GM12875 (cell line): ENCODE measurements around the gene CRB3.
A peak's percentile ranks its signal among the peaks of the same experiment; 100 is the strongest.

Experiments
- H3K4me3 ChIP-seq: one replicate; pipeline ENCODE4 v1.5.1; 2011; ENCODE audit warnings: low read depth, low read length, control low read depth
- TF ChIP-seq, protein P1 (sequence below): IDR thresholded peaks from 2 replicates; pipeline ENCODE4 v1.5.1; 2011; ENCODE audit warnings: low read depth, mild to moderate bottlenecking, control low read depth, inconsistent platforms, low read length, moderate library complexity, borderline replicate concordance; ENCODE audit not compliant: insufficient read depth

CRB3 gene

DNA sequence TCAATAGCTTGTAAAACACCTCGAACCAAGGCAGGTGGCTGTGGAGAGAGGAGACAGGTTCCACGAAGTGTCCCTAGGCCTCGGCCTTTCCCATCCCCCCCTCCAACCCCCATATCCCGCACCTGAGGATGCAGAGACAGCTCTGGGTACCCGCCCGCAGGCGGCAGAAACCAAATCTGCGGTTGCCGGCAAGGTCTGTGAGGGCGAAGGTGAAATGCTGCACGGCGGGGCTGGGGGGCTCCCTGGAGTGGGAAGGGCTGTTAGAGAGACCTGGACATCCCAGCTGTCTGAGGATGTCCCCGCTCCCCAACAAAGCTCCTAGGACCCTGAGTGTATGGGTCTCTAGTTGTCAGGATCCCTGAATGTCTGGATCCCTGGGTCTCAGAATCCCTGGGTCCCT lies 14.7 kb downstream of the CRB3 start:
- H3K4me3 ChIP-seq = no peak overlapping the region
- TF ChIP-seq, protein P1, sequence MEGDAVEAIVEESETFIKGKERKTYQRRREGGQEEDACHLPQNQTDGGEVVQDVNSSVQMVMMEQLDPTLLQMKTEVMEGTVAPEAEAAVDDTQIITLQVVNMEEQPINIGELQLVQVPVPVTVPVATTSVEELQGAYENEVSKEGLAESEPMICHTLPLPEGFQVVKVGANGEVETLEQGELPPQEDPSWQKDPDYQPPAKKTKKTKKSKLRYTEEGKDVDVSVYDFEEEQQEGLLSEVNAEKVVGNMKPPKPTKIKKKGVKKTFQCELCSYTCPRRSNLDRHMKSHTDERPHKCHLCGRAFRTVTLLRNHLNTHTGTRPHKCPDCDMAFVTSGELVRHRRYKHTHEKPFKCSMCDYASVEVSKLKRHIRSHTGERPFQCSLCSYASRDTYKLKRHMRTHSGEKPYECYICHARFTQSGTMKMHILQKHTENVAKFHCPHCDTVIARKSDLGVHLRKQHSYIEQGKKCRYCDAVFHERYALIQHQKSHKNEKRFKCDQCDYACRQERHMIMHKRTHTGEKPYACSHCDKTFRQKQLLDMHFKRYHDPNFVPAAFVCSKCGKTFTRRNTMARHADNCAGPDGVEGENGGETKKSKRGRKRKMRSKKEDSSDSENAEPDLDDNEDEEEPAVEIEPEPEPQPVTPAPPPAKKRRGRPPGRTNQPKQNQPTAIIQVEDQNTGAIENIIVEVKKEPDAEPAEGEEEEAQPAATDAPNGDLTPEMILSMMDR = no peak

DNA sequence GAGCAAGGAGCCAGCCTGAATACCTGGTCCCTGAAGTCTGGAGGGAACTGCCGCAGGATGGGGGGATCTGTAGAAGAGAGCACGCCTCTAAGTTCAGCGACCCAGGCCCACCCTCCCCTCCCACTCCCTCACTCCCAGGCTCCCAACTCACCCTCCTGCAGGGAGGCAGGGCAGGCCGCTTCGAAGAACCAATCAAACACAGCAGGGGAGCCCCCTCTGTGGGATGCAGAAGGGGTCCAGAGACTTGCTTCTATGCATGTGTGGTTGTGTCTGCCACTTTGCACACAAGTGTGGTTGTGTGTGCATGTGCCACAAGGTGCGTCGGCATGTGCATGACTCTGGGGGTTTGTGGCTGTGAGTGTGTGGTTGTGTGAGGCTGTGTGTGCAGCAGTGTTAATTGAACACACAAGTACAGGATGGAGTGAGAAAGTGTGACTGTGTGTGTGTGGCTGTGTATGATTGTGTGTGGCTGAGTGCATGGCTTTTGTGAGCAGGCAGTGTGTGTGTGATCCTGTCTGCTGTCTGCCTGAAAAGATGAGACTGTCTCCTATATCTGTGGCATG lies 15.8 kb downstream of the CRB3 start:
- TF ChIP-seq, protein P1 = no peak
- H3K4me3 ChIP-seq = no peak overlapping the region

DNA sequence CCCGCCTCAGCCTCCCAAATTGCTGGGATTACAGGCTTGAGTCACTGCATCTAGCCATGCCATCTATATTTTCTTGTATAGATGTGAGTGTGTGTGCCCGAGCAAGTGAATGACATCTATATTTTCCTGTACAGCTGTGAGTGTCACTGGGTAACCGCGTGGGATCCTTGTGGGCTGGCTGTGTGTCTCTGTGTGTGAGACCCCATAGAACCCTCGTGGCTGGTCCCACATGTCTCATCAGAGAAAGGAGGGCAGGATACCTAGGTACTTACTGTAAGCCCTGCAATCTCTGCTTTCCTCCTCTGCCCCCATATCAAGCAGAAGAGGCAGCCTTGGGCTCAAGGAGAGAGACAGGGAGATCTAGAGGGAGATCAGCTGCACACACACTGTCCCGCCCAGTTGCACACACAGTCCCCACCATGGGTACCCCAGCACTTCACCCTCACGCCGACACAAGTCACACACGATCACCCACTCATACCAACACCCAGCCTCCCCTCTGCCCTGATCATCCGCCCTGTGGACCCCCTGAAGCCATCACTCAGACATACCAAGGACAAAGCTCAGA lies 16.9 kb downstream of the CRB3 start:
- peak overlapping the region; percentile 92 for H3K4me3 ChIP-seq
- TF ChIP-seq, protein P1 = no peak

DNA sequence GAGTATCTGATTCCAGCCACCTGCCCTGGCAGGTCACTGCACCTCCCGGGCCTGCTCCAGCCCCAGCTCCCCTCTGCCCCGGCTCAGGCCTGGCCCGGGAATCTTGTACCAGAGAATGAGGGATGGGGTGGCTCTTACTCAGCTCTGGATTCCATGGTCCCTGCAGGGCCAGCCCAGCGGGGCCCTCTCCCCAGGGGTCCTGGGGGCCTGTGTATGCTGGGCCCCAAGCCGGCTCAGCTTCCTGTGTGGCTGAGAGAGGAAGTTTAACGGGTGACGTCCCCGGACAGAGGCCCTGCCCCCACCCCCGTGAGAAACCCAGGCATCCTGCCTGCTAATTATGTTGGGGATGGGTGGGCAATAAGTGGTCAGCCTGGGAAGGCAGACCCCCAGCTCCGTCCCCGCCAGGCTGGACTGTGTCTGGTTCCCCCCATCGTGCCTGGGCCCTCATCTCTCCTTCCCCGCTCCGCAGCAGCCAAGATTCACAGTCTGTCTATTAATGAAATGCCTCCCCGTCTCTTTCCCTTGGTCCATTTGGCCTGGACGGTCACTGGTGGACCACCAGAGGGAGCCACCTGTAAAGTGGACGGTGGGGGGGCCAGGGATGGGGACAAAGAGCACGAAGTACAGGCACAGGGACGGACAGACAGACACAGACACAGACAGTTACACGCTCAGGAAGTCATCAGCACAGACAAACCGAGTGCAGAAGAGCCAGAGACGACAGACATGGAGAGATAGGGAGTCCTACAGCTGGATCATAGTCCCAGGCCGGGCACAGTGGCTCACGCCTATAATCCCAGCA lies 17.7 kb downstream of the CRB3 start, which contains the start of gene DENND1C:
Gene DENND1C, minus strand, starts transcription at position 247 of the 802 bp plus-strand sequence. Its CDS starts 92 bp downstream, at position 155.
- H3K4me3 ChIP-seq = peak within 1 kb of the TSS; percentile 92
- TF ChIP-seq, protein P1 = peak; percentile 50; the same call in 1 of the 2 replicates

DNA sequence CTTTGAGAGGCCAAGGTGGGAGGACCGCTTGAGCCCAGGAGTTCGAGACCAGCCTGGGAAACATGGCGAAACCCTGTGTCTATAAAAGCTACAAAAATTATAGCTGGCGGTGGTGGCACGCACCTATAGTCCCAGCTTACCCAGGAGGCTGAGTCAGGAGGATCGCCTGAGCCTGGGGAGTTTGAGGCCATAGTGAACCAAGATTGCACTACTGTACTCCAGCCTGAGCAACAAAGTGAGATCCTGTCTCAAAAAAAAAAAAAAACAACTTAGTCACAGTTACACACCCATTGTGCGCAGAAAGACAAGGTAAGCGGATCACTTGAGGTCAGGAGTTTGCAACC lies 18.2 kb downstream of the CRB3 start:
- H3K4me3 ChIP-seq = no peak overlapping the region
- TF ChIP-seq, protein P1 = no peak

DNA sequence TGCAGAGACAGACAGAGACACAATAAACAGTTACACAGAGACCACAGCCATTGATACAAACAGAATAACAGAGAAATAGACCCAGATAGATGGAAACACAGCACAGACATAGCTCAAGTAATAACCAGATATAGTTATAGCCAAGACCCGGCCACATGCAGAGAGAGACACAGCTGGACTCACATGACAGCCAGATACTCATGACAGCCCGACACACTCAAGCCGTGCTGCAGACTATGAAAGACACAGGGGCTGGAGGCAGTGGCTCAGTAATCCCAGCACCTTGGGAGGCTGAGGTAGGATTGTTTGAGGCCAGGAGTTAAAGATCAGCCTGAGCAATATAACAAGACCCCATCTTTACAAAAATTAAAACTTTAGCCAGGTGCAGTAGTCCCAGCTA lies 19.2 kb downstream of the CRB3 start:
- no peak overlapping the region for H3K4me3 ChIP-seq
- TF ChIP-seq, protein P1 = no peak

DNA sequence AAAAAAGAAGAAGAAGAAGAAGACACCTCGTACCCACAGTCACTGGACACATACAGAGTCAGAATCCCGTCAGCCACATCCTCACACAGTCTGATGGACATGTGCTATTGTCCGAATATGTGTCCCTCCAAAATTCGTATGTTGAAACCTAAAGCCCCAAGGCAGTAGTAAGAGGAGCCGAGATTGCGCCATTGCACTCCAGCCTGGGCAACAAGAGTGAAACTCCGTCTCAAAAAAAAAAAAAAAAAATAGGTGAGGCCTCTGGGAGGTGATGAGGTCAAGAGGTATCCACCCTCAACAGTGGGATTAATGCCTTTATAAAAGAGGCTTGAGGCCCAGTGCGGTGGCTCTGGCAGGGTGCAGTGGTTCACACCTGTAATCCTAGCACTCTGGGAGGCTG lies 20.2 kb downstream of the CRB3 start:
- TF ChIP-seq, protein P1 = no peak
- no peak overlapping the region for H3K4me3 ChIP-seq
